HepG2 (cell line): ENCODE data around the gene ACOX3. TPM values are rescaled to one million over a fixed set of nuclear protein-coding genes. Genes with fewer than 3 reads are reported as not detected.

Experiments used
- ATAC-seq: fragments of 200-7000 bp; cut with Tn5 transposase; 3 replicates; pipeline ENCODE4 v1.9.1; 2020; ENCODE audit warnings: mild to moderate bottlenecking, moderate library complexity
- BruUV-seq: library from RNA; stranded (reverse); fragments of 400-500 nt; replicated peaks from 2 replicates; lab custom pipeline; 2021; lab: Mats Ljungman, UMichigan
- CTCF ChIA-PET: fragments of 300-600 bp; formaldehyde crosslinking; extraction: SDS; loops from one replicate; lab custom pipeline; 2021; ENCODE audit warnings: low total read pairs, inconsistent platforms, low intra/inter-chr PET ratio; lab: Yijun Ruan, JAX
- POLR2A ChIA-PET: fragments of 350-600 bp; sonication (Branson Sonifier 250); formaldehyde crosslinking; loops from one replicate; lab custom pipeline; 2020; ENCODE audit warnings: antibody characterized with exemption, inconsistent platforms; lab: Yijun Ruan, JAX
- DNase-seq: peaks from one replicate; pipeline ENCODE4 v3.0.0-alpha.2; 2015; ENCODE audit warnings: low spot score
- FAIRE-seq: peaks from 3 replicates; lab custom pipeline; 2011; peaks lifted over from hg19 to GRCh38; lab: Jason Lieb, UNC
- H2AFZ ChIP-seq: one replicate; pipeline ENCODE4 v1.6.1; 2011; ENCODE audit warnings: low read length, inconsistent platforms
- H3K27ac ChIP-seq: fragments of 300-600 bp; 3 replicates; pipeline ENCODE4 v1.8.0; 2011; ENCODE audit warnings: mixed run types, mild to moderate bottlenecking, mixed read lengths, low read length, inconsistent platforms; ENCODE audit not compliant: insufficient read depth; ENCODE audit errors: extremely low read length
- H3K27me3 ChIP-seq, 2 experiments: fragments of 200-600 bp in 1 of 2; 2 replicates in 1 of 2; 3 replicates in 1 of 2; pipeline versions ENCODE4 v1.6.0 to v1.8.0; 2011; ENCODE audit warnings: low read length in 2 of 2, mild to moderate bottlenecking in 2 of 2, moderate library complexity in 2 of 2, inconsistent platforms in 1 of 2; ENCODE audit not compliant: insufficient read depth in 2 of 2, control insufficient read depth in 1 of 2
- H3K36me3 ChIP-seq, 2 experiments: fragments of 200-600 bp in 1 of 2; replicated peaks in 1 of 2; 2 replicates in 1 of 2; 3 replicates in 1 of 2; pipeline versions ENCODE4 v1.5.1 to v1.8.0; 2011; ENCODE audit warnings: low read length in 2 of 2, inconsistent platforms in 1 of 2; ENCODE audit not compliant: insufficient read depth in 2 of 2, control insufficient read depth in 1 of 2
- H3K4me1 ChIP-seq: 2 replicates; pipeline ENCODE4 v1.5.1; 2012; ENCODE audit warnings: low read length, inconsistent platforms; ENCODE audit not compliant: insufficient read depth
- H3K4me2 ChIP-seq: 2 replicates; pipeline ENCODE4 v1.6.0; 2011; ENCODE audit warnings: low read depth, low read length, inconsistent platforms
- H3K4me3 ChIP-seq, 3 experiments: fragments of 200-600 bp in 1 of 3; sonication (generic), shearing (Covaris generic) in 1 of 3; replicated peaks in 1 of 3; 2 replicates each; pipeline ENCODE4 v1.5.1; 2011 to 2016; ENCODE audit warnings: low read length in 3 of 3, inconsistent platforms in 2 of 3, low read depth in 2 of 3, mild to moderate bottlenecking in 2 of 3, control low read depth in 1 of 3, mixed read lengths in 1 of 3; ENCODE audit not compliant: insufficient read depth in 1 of 3
- H3K79me2 ChIP-seq: one replicate; pipeline ENCODE4 v1.6.1; 2011; ENCODE audit warnings: low read length, inconsistent platforms; ENCODE audit not compliant: insufficient read depth
- H3K9ac ChIP-seq: 2 replicates; pipeline ENCODE4 v1.6.0; 2011; ENCODE audit warnings: mild to moderate bottlenecking, low read depth, low read length, inconsistent platforms; ENCODE audit not compliant: insufficient read depth
- H3K9me3 ChIP-seq: 2 replicates; pipeline ENCODE4 v1.5.1; 2012; ENCODE audit warnings: mild to moderate bottlenecking, low read length
- H4K20me1 ChIP-seq: 2 replicates; pipeline ENCODE4 v1.6.0; 2011; ENCODE audit warnings: inconsistent platforms, mild to moderate bottlenecking, low read length, moderate library complexity; ENCODE audit not compliant: insufficient read depth
- IKZF4 ChIP-seq: sonication (generic); formaldehyde crosslinking; IDR thresholded peaks from 2 replicates; pipeline ENCODE4 v1.5.1; 2020; ENCODE audit warnings: borderline replicate concordance, mild to moderate bottlenecking, low read depth, missing genetic modification reagents; ENCODE audit errors: not compliant biosample characterization
- KMT2A ChIP-seq: sonication (generic); formaldehyde crosslinking; IDR thresholded peaks from 2 replicates; pipeline ENCODE4 v1.4.0; 2020; ENCODE audit warnings: missing genetic modification reagents
- MED8 ChIP-seq: sonication (generic); formaldehyde crosslinking; IDR thresholded peaks from 2 replicates; pipeline ENCODE4 v1.8.1; 2023; ENCODE audit warnings: mild to moderate bottlenecking, missing genetic modification reagents; ENCODE audit not compliant: insufficient replicate concordance
- ZFY ChIP-seq: sonication (generic); formaldehyde crosslinking; IDR thresholded peaks from 2 replicates; pipeline ENCODE4 v1.4.0; 2020; ENCODE audit warnings: missing genetic modification reagents
- ZNF879 ChIP-seq: sonication (generic); formaldehyde crosslinking; IDR thresholded peaks from 2 replicates; pipeline ENCODE4 v1.8.1; 2023; ENCODE audit warnings: missing genetic modification reagents
- WGBS: methylation state at CpG from one replicate; pipeline ENCODE4 v1.1.6; 2017; ENCODE audit warnings: low lambda C conversion rate; 5-methylcytosine and 5-hydroxymethylcytosine counted together
- in situ Hi-C: cut with HindIII; loops from 2 replicates; pipeline ENCODE4 v1.10.0; 2017; ENCODE audit warnings: low pct_unique_long_range_greater_than_20kb; ENCODE audit not compliant: extremely low pct_ligation_motif_present
- intact Hi-C: fragments of 100-400 bp; cut with micrococcal nuclease; formaldehyde crosslinking; loops from one replicate; pipeline ENCODE4 v1.10.0; 2022; ENCODE audit not compliant: unreplicated experiment
- polyA plus RNA-seq, 8 experiments: library from polyadenylated mRNA; depleted of rRNA in 3 of 8; stranded (reverse) in 7 of 8; unstranded in 1 of 8; fragments of >200 nt; fragmentation: Illumina TruSeq in 4 of 8; extraction: Trizol in 4 of 8; gene quantifications; 2 replicates each; pipeline versions ENCODE4 v1.2.1 to v1.2.3, GENCODE V29; 2011 to 2016; ENCODE audit warnings: low read depth in 4 of 8, missing spikeins in 1 of 8, mixed read lengths in 1 of 8; ENCODE audit not compliant: insufficient read depth in 1 of 8
- total RNA-seq, 5 experiments: library from RNA; depleted of rRNA; stranded (reverse); fragments of >200 nt; fragmentation: Illumina TruSeq; extraction: Trizol; gene quantifications; 2 replicates each; pipeline ENCODE4 v1.2.3, GENCODE V29; 2016; ENCODE audit warnings: low read depth in 1 of 5
- TF ChIP-seq, protein P1 (sequence below): sonication (generic); formaldehyde crosslinking; IDR thresholded peaks from 2 replicates; pipeline ENCODE4 v1.4.0; 2020; ENCODE audit warnings: missing genetic modification reagents

The ACOX3 gene
- total and polyA plus RNA-seq, 2 of the 13 experiments (the other 11 are each of a cell fraction or from before 2014, with no cell fraction given), result 4.2 to 17.8 TPM

- Histone ChIP-seq H4K20me1 (no peaks in the 10 kb centered on the region), H3K27me3 (no peaks in the 10 kb centered on the region), H3K36me3 (no peaks in the 10 kb centered on the region), H3K4me3 (no peak overlapping the region), H3K4me1 (peaks cover 6% of the 10 kb centered on the region), H3K9me3 (no peaks in the 10 kb centered on the region), H2AFZ (no peak overlapping the region), H3K79me2 (no peaks in the 10 kb centered on the region), H3K4me2 (no peak overlapping the region), H3K9ac (no peak overlapping the region), H3K27ac (no peak overlapping the region)
- TF ChIP-seq, protein P1, sequence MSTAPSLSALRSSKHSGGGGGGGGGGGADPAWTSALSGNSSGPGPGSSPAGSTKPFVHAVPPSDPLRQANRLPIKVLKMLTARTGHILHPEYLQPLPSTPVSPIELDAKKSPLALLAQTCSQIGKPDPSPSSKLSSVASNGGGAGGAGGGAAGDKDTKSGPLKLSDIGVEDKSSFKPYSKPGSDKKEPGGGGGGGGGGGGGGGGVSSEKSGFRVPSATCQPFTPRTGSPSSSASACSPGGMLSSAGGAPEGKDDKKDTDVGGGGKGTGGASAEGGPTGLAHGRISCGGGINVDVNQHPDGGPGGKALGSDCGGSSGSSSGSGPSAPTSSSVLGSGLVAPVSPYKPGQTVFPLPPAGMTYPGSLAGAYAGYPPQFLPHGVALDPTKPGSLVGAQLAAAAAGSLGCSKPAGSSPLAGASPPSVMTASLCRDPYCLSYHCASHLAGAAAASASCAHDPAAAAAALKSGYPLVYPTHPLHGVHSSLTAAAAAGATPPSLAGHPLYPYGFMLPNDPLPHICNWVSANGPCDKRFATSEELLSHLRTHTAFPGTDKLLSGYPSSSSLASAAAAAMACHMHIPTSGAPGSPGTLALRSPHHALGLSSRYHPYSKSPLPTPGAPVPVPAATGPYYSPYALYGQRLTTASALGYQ, result no peak
- TF ChIP-seq ZNF879 (no peak), ZFY (no peak), MED8 (CRISPR knock-in tag) (no peak), IKZF4 (CRISPR knock-in tag) (no peak), KMT2A (CRISPR knock-in tag) (no peak)
- ATAC-seq (no peak), DNase-seq (no peak), FAIRE-seq (no peak)
- in situ Hi-C loops, result no loop called here
- intact Hi-C loops, result no loop called here
- POLR2A ChIA-PET, result no interaction called here
- CTCF ChIA-PET, result no interaction called here
- 86% methylated on average over 13 of the region's 20 CpGs for WGBS
- no TSS peak for BruUV-seq
These were observed 64.0 kb downstream of the ACOX3 start for GRCh38 chr4:8376361-8377102.
